Endothelial cell (in vitro differentiated cells): ENCODE results near the gene RAB14. TPM values are rescaled to one million over a fixed set of nuclear protein-coding genes. Genes with fewer than 3 reads are reported as not detected.
A peak's percentile ranks its signal among the peaks of the same experiment; 100 is the strongest.

Experiments used
- DNase-seq: peaks from one replicate; pipeline ENCODE4 v3.0.0; 2021; ENCODE audit warnings: low spot score
- H3K27ac Mint-ChIP-seq: one replicate; pipeline ENCODE4 v1.8.0; 2021; ENCODE audit warnings: mixed read lengths, inconsistent platforms; ENCODE audit not compliant: unreplicated experiment
- H3K27me3 Mint-ChIP-seq: one replicate; pipeline ENCODE4 v1.8.0; 2021; ENCODE audit warnings: mild to moderate bottlenecking, moderate library complexity, mixed read lengths, inconsistent platforms; ENCODE audit not compliant: unreplicated experiment
- H3K36me3 Mint-ChIP-seq: one replicate; pipeline ENCODE4 v1.8.0; 2021; ENCODE audit warnings: mild to moderate bottlenecking, low read depth, mixed read lengths, inconsistent platforms; ENCODE audit not compliant: unreplicated experiment
- H3K4me1 Mint-ChIP-seq: one replicate; pipeline ENCODE4 v1.8.0; 2021; ENCODE audit warnings: mild to moderate bottlenecking, mixed read lengths, inconsistent platforms; ENCODE audit not compliant: unreplicated experiment
- H3K4me3 Mint-ChIP-seq: one replicate; pipeline ENCODE4 v1.8.0; 2021; ENCODE audit warnings: mild to moderate bottlenecking, mixed read lengths, inconsistent platforms; ENCODE audit not compliant: unreplicated experiment
- H3K9me3 Mint-ChIP-seq: one replicate; pipeline ENCODE4 v1.8.0; 2021; ENCODE audit warnings: mixed read lengths, inconsistent platforms; ENCODE audit not compliant: unreplicated experiment
- CTCF ChIP-seq: fragments of 200-600 bp; sonication (generic); IDR thresholded peaks from one replicate; pipeline ENCODE4 v1.5.0; 2021; ENCODE audit warnings: antibody characterized with exemption; ENCODE audit not compliant: unreplicated experiment
- total RNA-seq: library from RNA; stranded (reverse); fragmentation: NEBNext Ultra II Directional; extraction: Animal tissue kit (Norgen Biotek cat#: 25700); gene quantifications from one replicate; pipeline ENCODE4 v1.2.1, GENCODE V29; 2021; ENCODE audit not compliant: unreplicated experiment

Gene RAB14
- total RNA-seq, 1 donor from 2014 or later, result 81.6 TPM

GRCh38 chr9:121153642-121154041, 48.0 kb downstream of the RAB14 start:
- Mint-ChIP-seq H3K27me3 (peaks cover 2% of the 10 kb centered on the region), H3K9me3 (no peaks in the 10 kb centered on the region), H3K27ac (no peak overlapping the region), H3K4me3 (no peak overlapping the region), H3K4me1 (peaks cover 22% of the 10 kb centered on the region), H3K36me3 (peaks cover 17% of the 10 kb centered on the region)
- no peak for TF ChIP-seq CTCF
- DNase-seq, result no peak

- H3K4me1 Mint-ChIP-seq, result peaks cover 22% of the 10 kb centered on the region
- peaks cover 2% of the 10 kb centered on the region for H3K27me3 Mint-ChIP-seq
- TF ChIP-seq CTCF, result no peak
- H3K9me3 Mint-ChIP-seq, result no peaks in the 10 kb centered on the region
- no peak overlapping the region for H3K4me3 Mint-ChIP-seq
- no peak for DNase-seq
- peaks cover 36% of the 10 kb centered on the region for H3K36me3 Mint-ChIP-seq
- H3K27ac Mint-ChIP-seq, result peak overlapping the region; percentile 51
Measured at GRCh38 chr9:121150188-121150587, 51.5 kb downstream of the RAB14 start.

- H3K9me3 Mint-ChIP-seq, result no peaks in the 10 kb centered on the region
- peak overlapping the region; percentile 4 for H3K4me3 Mint-ChIP-seq
- no peak for DNase-seq
- H3K36me3 Mint-ChIP-seq, result peaks cover 66% of the 10 kb centered on the region
- no peak for TF ChIP-seq CTCF
- H3K27me3 Mint-ChIP-seq, result no peaks in the 10 kb centered on the region
- H3K4me1 Mint-ChIP-seq, result peaks cover 4% of the 10 kb centered on the region
- H3K27ac Mint-ChIP-seq, result no peak overlapping the region
Measured at GRCh38 chr9:121144482-121144881, 57.2 kb downstream of the RAB14 start.

- Mint-ChIP-seq H3K27me3 (no peaks in the 10 kb centered on the region), H3K36me3 (peaks cover 62% of the 10 kb centered on the region), H3K4me3 (no peak overlapping the region), H3K4me1 (peaks cover under 1% of the 10 kb centered on the region), H3K27ac (no peak overlapping the region), H3K9me3 (no peaks in the 10 kb centered on the region)
- no peak for TF ChIP-seq CTCF
- no peak for DNase-seq
Measured at GRCh38 chr9:121143771-121144170, 57.9 kb downstream of the RAB14 start.

- Mint-ChIP-seq H3K4me1 (no peaks in the 10 kb centered on the region), H3K27me3 (no peaks in the 10 kb centered on the region), H3K36me3 (peaks cover 45% of the 10 kb centered on the region), H3K9me3 (no peaks in the 10 kb centered on the region), H3K4me3 (no peak overlapping the region), H3K27ac (no peak overlapping the region)
- TF ChIP-seq CTCF, result no peak
- DNase-seq, result no peak
Measured at GRCh38 chr9:121141706-121142105, 60.0 kb downstream of the RAB14 start.
